ENCODE results near the gene PTPRN2.

GRCh38 chr7:158387546-158387891, 200.1 kb downstream of the PTPRN2 start:
- TF ChIP-seq POLR2AphosphoS5 (IDR thresholded peaks at IDR 0.05; ENCODE audit: insufficient read depth, low read depth, low read length) (no peak), EZH2 (IDR thresholded peaks at IDR 0.05; ENCODE audit: borderline replicate concordance, low read depth, low read length, severe bottlenecking) (no peak), CTCF (IDR thresholded peaks at IDR 0.05; ENCODE audit: extremely low read depth in 1 of 2, insufficient read depth in 1 of 2, low read depth in 1 of 2, low read length in 2 of 2) (no peak), POLR2A (IDR thresholded peaks at IDR 0.05; ENCODE audit: low read depth, low read length) (no peak), MAX (IDR thresholded peaks at IDR 0.05; ENCODE audit: insufficient read depth, insufficient read length) (no peak)

Measured in endothelial cell of umbilical vein (primary cell).